GM18909 (cell line): ENCODE data around the gene NCKAP1.
"Not testable (repeated sequence)": the region's sequence is repeated elsewhere in the genome, so short reads cannot be mapped to it uniquely, and the experiment has no call there.

Experiments used
- ATAC-seq: cut with Tn5 transposase; IDR thresholded peaks from one replicate; pipeline ENCODE4 v1.9.1; 2021; ENCODE audit warnings: mild to moderate bottlenecking; ENCODE audit not compliant: unreplicated experiment, poor library complexity

The NCKAP1 gene

DNA sequence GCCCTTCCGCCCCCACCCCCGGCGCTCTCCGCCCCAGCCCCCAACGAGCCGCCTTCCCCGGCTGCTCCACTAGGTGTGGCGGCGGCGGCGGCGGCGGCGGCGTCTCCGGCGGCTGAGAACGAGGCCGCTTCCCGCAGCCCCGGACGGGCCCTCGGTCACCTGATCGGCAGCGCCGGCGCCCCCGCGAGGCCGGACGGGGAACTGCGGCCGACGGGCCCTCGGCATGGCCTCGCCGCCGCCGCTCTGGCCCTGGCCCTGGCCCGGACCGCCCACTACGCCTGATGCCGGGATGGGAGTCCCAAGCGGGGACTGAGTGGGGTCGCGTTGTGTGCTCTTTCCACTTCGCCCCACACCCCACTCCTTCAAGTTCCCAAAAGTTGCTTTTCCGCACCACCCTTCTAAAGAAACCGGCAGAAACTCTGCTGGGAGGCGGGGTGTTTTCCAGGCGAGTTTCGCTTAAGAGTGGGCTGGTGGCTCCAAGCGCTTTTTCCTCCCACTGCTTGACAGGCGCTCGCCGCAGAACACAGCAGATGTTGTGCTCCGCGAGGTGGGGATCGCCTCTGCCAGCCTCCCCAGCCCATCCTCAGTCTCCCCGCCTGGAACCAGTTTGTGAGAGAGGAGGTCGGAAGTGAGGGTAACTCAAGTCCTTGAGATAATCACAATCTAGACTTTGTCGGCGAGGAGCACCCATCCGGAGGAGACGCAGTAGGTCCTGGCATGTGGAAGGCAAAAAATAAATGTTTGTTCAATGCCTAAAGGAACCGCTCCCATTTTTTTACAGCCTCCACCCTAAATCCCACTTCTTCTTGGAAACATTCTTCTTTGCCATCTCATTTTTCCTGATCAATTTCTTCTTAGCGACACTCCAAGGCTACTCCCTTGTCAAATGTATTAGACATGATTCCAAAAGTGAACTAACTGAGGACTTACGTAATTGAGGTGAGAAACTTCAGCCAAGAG lies at the start of gene NCKAP1:
TSS of gene NCKAP1 (minus strand) at position 117 of the 960 bp plus-strand sequence. CDS start 358 bp downstream, outside the sequence.
- peak; percentile 81 for ATAC-seq

- ATAC-seq: no peak
These were observed 43.7 kb upstream of the NCKAP1 start for GRCh38 chr2:183081911-183082310.

- ATAC-seq: peak; percentile 35
These were observed 41.0 kb upstream of the NCKAP1 start for GRCh38 chr2:183079139-183079775.

GRCh38 chr2:183078464-183079138 lies 40.3 kb upstream of the NCKAP1 start, which contains the start of gene DUSP19:
DUSP19 (plus strand) TSS chr2:183078747; CDS start chr2:183078934, 187 bp downstream.
- ATAC-seq: peak; percentile 90

- ATAC-seq: no peak
These were observed 39.9 kb upstream of the NCKAP1 start for GRCh38 chr2:183078163-183078463.

- ATAC-seq: no peak
These were observed 33.9 kb upstream of the NCKAP1 start for GRCh38 chr2:183072177-183072576.

GRCh38 chr2:183070942-183071844 lies 32.9 kb upstream of the NCKAP1 start:
- no peak for ATAC-seq

DNA sequence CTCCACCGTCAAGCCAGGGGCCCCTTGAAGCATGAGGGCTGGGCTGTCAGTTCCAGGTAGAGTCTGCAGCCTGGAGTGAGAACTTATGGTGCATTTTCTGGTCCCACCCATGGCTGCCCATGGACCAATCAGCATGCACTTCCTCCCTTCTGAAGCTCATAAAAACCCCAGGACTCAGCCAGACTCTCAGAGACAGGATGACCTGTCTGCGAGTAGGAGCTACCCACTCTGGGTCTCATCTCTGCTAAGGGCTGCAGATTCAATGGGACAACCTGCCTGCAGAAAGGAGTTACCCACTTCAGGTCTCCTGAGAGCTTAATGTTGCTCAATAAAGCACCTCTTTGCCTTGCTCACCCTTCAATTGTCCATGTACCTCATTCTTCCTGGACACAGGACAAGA lies 30.9 kb upstream of the NCKAP1 start:
- no peak for ATAC-seq

DNA sequence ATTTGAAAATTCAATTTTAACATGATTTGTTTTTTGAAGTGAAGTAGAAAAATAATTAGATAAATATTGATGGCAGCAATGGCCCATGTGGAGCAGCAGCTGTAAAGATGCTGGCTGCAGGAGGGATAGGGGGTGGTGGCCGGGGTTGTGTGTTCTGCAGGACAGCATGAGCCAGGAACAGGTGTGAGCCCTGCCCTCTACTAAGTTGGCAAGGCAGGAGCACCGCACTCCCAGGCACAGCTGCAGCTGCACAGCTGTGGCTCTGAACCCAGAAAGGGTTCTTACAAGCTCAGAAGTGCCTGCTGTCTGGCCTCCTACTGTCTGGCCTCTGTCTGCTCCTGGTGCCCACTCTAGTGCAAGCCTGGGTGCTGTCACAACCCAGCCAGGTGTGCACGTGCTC lies 30.3 kb upstream of the NCKAP1 start:
- ATAC-seq: no peak

DNA sequence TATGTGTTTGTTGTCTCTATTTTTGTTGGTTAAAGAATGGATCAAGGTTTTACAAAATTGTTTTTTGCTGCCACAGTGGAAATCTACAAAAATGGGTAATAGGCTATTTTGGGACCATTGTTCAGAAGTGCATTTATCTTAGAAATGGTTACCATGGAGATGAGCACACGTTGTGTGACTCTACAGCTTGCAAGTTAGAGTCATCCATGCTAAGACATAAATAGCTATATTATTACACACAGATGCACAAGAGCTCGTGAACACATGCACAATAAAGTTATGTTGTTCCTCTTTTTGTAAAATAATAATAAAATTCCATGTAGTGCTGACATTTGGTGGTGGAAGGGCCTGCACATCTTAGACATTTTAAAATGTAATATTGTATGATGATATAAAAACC lies 24.8 kb upstream of the NCKAP1 start:
- peak; percentile 82 for ATAC-seq

DNA sequence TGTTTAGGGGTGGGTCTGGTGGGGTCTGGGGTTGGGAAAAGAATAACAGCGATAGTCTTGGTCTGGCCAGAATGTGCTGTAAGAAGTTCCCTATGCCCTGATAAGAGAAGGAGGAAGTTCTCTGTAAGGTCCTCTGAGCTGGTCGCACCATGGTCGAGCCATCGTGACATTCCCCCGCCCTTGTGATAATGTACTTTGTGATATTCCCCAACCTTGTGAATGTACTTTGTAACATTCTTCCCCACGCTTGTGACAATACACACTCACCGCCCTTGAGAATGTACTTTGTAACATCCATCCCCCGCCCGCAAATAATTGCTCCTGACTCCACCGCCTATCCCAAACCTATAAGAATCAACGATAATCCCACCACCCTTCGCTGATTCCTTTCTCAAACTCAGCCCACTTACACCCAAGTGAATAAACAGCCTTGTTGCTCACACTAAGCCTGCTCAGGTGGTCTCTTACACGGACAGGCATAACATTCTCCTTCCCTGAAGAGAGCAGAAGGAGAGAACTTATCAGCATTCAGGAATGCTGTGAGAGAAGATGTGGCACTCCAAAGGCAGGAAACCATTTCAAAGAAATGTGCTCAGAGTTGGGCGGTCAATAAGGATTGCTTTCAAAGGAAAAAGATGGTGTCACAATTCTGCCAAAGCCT lies 22.4 kb upstream of the NCKAP1 start:
- ATAC-seq: no peak

DNA sequence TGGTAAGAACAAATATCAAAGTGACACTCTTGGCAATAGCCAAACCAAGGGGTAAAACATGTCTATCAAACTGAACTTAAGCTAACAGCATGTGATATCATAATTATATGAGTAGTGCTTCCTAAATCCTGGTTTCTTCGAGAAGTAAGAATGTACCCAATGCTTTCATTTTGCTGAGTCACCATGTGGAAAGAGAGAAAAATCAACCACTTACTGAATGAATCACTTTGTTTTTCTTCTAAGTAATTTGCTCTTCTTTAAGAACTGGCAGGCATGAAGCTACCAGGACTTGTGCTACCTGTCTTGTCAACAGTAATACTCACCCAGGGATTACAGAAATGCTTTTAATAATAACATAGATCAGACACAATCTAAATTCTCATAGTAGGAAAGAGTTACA lies 21.3 kb upstream of the NCKAP1 start:
- ATAC-seq: no peak

GRCh38 chr2:183057333-183057985 lies 19.2 kb upstream of the NCKAP1 start:
- peak; percentile 44 for ATAC-seq

- no peak for ATAC-seq
These were observed 11.2 kb upstream of the NCKAP1 start for GRCh38 chr2:183049420-183049819.

DNA sequence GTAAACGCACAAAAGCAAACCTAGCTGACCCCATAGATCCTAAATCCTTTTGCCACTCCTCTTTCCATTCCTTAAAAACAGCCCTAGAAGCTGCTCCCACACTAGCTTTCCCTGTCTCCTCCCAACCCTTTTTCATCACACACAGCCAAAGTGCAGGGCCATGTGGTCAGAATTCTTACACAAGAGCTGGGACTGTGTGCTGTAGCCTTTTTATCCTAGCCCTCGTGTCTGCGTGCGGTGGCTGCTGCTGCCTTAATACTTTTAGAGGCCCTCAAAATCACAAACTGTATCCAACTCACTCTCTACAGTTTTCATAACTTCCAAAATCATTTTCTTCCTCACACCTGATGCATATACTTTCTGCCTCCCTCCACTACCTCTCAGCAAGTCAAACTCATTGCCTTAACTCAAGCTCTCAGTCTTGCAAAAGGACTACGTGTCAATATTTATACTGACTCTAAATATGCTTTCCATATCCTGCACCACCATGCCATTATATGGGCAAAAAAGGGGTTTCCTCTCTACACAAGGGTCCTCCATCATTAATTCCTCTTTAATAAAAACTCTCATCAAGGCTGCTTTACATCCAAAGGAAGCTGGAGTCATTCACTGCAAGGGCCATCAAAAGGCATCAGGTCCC lies 9.3 kb upstream of the NCKAP1 start:
- not testable (repeated sequence) for ATAC-seq

DNA sequence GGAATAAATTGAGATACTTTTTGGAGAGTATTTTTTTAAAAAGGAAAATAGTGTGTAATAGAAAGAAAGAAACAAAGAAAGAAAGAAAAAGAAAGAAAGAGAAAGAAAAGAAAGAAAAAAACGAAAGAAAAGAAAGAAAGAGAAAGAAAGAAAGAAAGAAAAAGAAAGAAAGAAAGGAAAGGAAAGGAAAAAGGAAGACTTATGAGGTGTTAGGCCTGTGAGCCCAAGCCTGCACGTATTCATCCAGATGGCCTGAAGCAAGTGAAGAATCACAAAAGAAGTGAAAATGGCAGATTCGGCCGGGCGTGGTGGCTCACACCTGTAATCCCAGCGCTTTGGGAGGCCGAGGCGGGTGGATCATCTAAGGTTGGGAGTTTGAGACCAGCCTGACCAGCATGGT lies 5.3 kb upstream of the NCKAP1 start:
- not testable (repeated sequence) for ATAC-seq

DNA sequence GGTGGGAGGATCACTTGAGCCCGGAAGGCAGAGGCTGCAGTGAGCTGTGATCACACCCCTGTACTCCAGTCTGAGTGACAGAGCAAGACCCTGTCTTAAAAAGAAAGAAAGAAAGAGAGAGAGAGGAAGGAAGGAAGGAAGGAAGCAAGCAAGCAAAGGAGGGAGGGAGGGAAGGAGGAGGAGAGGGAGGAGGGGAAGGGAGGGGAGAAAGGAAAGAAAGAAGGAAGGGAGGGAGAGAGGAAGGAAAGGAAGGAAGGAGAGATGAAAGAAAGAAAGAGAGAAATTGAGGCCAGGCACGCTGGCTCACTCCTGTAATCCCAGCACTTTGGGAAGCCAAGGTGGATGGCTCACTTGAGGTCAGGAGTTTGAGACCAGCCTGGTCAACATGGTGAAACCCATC lies 2.3 kb upstream of the NCKAP1 start:
- no peak for ATAC-seq

- ATAC-seq: peak; percentile 48
These were observed 510 bp downstream of the NCKAP1 start for GRCh38 chr2:183037553-183038340.
